Stimulated activated CD4-positive, alpha-beta T cell treated with anti-CD3 and anti-CD28 coated beads, Interleukin-1b, Interleukin-23, amount 100 ng/mL, for 4 hours (primary cell): ENCODE data around the gene PAPPA.

Source experiments
- DNase-seq, 2 donors: peaks; one replicate each; pipeline ENCODE4 v3.0.0-alpha.2; 2020; ENCODE audit warnings: low read depth in 2 of 2

PAPPA gene

DNA sequence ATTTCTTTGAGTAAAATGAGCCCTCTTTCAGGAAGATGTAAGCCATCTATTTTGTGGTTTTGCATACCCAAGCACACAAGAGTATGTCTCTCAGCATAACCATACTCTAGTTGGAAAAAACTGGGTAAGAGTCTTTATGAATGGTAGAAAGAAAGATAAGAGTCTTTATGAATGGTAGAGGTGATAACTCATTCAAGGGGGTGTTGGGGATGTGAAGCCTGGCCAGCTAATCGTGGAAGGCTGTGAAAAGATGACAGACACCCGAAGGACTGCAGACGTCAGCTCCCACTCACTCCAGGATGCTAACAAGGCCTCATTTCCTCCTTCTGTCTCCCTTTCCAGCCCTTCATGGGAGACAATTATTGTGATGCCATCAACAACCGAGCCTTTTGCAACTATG lies 228.5 kb downstream of the PAPPA start:
- DNase-seq: no peak

DNA sequence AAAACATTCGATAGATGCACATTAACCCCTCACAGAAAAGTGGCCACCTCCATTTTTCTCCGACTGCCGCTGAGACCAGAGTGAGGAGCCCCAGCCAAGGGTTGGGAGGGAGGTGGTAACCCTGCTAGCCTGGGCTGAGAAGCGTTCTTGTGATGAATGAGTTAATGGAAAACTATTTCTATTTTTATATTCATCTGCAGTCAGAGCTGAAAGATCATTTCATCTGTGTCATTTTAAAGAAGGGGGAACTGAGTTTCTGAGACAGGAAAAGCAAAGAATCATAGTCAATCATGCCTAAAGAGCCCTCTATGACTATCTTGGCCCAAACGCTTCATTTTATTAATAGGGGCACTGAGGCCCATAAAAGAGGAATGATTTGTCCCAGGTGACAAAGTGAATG lies 229.5 kb downstream of the PAPPA start:
- DNase-seq: no peak

DNA sequence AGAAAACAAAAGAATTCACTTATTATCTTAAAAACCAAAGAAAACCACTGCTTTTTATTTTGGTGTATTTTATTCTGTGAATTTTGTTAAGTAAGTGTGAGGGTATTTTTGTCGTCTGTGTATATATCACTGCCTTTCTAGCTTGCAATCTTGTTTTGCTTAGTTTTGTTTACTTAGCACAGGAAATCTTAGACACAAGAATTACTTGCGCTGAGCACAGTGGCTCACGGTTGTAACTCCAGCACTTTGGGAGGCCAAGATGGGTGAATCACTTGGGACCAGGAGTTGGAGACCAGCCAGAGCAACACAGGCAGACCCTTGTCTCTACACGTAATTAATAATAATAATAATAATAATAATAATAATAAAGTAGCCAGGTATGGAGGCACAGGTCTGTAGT lies 230.3 kb downstream of the PAPPA start:
- DNase-seq: no peak

DNA sequence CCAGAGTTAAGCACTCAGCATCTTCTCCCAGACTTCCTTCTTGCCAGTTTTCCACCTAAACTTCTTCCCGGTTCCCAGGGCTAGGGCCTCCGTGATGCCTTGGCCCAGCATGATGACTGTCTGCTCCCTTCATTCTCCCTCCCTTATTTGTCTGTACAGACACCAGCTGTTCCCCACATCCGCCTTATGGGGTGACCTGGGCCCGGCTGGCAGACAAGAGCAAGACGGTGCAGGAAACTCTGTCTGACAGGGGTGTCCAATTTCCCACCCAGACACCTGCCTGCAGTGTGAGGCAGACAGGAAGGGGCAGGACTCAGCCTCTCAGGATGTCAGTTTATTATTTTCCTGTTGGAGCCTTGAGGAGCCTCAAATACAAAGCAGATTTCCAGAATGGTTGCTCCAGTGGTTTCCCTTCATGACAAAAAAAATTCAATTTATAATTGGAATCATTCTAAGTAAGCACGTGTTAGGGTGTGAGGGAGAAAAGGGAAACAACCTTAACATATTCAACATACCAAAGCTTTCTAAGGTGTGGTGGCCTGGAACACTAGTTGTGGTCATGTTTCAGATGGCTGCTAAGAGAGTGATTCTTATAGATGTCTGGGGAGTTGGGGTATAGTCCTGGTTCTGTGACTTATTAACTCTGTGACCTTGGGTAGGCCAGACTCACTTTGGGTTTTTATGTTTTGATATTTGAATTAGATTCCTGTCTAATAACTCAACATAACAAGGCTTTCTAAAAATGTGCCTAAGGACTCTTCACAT lies 234.5 kb downstream of the PAPPA start:
- no peak for DNase-seq

DNA sequence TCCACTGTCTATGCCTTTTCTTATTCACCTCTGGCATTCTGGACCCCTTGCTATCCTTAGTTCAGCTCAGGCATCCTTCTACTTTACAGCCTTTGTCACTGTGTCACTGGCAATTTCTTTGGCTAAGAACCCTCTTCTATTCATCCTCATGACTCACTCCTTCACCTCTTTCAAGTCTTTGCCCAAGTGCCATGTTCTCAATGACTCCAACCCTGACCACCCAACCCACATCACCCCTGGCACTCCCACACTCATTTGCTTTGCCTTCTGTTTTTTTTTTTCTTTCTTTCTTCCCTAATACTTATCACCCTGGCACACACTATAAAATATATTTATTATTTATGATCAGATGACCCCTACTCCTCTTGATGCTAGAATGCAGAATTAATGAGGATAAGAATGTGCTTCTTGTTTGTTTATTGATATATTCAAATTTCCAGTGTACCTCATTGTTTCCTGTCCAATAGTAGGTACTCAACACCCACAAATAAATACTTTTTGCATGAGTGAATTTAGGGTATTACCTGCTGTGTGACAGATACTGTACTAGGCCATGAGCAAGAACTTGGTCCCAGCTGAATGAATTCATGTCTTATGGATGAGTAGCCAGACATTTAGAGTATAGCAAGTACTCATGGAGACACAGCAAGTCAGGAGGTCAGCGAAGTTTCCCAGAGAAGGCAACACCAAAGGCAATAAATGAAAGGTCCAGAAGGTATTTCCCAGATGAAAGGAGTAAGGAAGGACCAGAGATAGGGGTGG lies 236.1 kb downstream of the PAPPA start:
- DNase-seq: no peak

DNA sequence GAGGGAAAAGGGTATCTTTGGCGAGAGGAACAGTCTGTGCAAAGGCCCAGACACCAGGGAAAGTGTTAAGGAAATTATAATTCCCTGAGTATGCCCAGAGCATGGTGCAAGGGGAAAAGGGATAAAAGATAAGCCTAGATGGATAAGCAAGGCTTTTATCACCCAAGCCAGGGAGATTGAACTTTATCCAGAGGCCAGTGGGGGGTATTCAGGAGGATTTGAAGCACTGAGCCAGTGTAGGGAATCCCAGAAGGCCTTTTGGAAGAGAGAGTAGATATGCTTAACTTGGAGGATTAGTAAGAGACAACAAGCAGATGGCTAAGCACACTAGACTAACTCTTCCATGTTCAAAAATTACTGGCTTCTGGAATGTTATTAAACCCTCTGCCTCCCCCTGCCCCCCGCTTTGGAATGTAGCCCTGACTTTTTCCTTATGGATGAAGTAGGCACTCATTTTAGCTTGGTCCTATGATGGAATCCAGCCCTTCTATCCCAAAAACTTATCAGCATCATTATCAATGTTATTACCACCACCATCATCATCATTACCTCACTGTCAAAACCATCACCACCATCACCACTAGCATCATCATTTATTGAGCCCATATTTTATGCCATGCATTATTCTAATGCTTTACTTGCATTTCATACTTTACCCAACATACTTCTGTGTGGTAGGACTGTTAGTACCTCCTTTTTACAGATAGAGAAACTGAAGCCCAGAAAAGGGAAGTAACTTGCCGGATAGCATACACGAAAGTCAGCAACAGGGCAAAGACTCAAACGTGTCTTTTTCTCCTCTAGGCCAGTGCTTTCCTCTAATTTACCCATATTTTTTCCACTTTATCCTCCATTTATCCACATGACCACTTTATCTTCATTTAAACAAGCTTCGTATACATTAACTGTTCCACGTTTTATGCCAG lies 237.0 kb downstream of the PAPPA start:
- no peak for DNase-seq

DNA sequence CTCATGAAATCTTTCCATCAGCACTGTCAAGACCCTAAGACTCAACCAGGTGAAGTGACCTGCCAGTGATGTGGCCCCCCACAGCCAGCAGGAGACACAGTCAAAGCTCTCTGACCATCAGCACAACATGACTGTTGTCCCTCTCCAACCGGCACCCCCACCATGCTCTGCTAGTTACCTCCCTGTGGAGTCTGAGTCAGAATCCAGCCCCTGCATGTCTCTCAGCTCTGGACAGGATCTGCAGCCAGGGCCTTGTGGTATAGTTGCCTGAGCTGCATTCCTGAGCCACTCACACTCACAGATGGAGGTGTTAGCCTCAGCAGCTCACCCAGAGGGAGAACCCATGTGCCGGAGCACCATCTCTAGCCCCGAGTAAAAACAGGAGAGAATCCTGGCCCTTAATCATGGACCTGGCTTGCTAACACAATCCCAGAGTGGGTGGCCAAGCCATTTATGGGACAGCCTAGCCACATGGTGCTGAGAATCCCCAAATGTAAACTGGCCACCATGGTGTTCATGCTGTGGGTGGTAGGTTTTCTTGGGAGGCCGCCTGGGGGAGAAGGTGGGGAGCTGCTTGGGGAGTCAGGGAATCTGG lies 237.8 kb downstream of the PAPPA start:
- no peak for DNase-seq

DNA sequence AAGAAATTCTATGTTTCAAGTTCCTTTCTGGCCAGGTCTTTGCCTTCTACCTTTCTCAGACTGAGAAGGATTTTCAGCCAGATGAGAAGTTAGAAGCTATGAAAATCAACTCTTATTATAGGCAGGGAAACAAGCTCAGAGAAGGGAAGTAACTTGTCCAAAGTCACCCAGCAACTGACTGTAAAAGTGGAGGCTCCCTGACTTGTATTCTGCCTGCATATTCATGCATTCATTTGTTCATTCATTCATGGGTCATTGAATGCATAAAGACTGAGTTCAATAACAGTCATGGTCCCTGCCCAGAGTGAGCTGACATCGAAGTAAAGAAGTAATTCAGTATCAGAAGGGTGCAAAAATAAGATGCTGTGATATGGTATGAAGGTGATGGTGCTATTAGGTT lies 239.6 kb downstream of the PAPPA start:
- no peak for DNase-seq

DNA sequence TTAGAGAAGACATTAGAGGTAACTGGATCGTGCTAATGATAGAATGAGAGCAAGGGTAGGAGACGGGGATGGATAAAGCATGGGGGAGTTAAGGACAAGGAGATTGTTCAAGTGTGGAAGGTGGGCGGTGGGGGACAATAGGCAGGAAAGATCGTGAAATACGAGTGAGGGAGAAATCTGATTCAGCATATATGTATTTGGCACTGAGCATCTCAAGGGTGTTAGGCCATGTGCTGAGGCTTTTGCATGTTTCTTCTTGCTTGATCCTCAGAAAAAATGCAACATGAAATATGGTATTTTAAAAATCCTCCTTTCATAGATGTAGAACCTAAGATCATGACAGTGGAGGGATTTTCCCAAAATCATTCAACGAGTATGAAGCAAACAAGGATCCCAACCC lies 240.5 kb downstream of the PAPPA start:
- no peak for DNase-seq

DNA sequence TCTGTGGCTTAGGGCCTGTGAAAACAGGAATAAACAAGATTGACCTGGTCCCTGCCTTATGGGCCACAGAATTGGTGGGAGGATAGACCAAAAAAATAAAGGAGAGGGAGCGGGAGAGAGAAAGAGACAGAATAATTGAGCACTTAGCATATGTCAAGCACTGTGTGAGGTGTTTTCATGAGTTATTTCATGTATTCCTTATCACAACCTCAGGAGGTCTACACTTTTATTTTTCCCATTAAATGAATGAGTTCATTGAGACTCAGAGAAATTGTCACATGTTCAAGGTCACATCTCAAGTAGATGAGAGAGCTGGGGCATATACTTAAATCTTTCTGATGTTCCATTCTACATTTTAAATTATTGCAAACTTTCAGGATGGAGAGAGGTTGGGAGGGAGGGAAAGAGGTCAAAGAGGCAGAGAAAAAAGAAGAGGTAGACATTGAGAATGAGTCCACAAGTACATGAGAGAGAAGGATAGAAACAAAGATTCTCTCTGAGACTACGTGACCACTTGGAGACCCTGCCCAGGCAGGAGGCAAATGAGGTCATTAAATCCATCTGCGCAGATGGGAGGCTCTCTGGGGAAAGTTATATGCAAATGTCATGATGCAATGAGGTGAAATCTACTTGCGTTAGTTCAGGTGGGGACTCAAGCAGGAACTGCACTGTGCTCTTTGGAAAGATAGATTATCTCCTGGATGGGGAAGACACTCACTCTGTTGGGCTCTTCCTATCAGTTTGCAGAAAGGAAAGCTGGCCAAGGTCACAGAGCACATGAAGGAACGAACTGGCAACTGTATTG lies 241.5 kb downstream of the PAPPA start:
- no peak for DNase-seq

DNA sequence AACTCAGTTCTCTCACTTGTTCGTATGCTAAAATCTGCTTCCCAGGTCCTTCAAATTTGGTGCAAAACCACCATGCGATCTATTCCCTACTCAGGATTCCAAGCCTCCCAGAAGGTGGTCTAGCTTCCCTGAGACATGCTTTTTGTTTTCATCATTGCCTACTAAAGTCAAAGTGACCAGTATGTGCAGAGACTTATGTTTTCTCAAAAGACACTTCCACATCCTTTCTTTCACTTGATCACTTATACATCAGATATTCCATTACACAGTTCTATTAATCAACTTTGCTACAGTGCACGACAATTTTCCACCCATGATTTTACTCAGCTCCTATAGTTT lies 242.1 kb downstream of the PAPPA start:
- no peak for DNase-seq

DNA sequence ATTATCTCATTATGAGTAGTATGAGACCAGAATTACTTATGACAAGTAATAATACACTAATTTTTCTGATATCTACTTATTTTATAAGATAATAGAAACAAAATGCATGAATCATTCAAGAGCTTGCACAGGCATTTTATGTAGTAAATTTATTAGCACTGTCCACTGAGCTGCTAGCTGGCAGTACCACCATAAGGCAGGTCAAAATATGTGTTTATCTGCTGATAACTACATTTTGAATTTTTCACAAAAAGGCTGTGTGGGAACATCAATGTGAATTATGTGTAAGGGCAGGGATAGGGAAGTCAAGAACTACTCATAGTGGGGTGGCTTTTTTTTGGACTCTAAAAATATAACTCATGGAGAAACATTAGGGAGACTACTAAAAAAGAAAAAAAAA lies 249.6 kb downstream of the PAPPA start:
- DNase-seq: no peak

DNA sequence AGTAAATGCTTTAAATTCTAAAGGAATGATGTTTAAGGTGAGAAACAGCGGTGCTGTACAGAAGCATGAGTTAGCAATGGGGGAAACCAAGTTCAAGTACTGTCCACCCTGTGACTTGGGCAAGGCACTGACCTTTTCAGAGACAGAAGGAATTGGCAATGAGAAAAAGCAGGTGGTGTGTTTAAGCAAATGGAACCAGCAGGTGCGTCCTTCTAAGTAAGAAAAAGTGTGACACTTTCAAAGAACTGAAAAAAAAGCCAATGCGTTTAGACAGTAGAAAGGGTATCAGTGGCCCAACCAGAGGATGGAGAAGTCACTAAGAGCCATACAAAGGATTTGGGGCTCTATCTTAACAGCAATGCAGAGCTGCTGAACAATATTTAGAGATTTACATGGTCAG lies 250.6 kb downstream of the PAPPA start:
- DNase-seq: no peak

DNA sequence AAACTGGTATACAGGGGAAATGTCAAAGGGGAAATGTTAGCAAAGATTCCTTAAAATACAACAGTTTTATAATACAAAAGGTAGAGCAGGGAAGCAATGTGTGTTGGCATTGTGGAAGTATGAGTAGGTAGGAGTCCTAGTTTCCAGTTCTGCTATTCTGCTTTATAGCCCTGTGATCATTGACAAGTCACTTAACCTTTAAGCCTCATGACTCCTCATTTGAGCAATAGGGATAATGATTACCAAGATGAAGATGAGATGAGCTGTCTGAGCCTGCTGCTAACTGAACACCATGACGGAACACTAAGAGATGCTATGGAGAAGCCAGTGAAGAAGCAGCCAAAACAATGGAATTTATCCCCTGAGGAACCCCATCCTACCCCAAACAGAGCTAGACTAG lies 251.7 kb downstream of the PAPPA start:
- DNase-seq: no peak

DNA sequence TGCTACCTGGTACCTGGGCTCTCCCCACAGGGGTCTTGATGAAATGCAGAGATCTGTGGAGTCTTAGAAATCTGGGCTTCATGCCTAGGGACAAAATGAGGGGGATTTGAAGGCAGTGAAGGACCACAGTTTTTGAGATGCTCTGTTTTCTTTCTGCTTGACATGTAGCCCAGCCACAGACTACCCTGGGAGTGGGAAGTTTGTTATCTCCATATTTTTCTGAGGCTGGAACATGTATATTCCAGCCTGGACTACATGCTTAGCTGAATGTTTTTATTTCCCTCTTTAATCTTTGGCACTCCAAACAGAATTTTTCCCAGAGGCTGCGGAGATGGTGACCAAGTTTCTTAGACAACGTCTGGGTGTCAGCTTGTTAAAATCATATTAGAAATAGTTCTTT lies 252.9 kb downstream of the PAPPA start:
- no peak for DNase-seq

DNA sequence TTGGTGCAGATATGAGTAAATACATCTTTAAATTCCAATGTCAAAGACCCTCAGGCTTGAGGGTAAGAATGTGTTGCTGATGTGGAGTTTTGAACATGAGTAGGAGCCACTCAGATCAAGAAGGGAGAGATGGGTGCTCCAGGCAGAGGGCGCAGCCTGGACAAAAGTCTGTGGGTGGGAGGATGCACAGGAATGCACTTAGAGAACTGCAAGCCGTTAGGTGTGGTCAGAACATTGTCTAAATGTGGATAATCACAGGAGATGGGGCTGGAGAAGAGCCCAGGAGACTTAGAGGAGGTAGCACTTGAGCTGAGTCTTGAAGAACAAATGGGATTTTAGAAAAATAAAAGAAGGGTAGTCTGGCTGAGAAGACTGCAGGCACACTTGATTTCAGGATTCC lies 255.5 kb downstream of the PAPPA start:
- no peak for DNase-seq

DNA sequence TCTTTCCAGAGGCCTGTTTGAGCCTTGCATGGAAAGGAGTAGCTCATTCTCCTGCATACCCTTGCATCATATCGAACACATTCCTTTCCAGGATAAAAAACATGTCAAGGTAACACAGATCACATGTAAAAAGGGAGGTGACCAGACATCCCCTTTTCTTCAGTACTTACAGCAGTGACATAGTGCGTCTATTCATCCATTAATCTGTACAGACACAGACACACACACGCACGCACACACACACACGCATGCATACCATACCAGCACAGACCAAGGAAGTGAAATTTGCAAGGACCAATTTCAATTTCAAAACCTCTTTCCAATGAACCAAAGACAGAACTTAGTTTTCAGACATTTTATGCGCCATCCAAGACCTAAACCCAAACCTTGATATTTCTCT lies 256.0 kb downstream of the PAPPA start:
- no peak for DNase-seq

DNA sequence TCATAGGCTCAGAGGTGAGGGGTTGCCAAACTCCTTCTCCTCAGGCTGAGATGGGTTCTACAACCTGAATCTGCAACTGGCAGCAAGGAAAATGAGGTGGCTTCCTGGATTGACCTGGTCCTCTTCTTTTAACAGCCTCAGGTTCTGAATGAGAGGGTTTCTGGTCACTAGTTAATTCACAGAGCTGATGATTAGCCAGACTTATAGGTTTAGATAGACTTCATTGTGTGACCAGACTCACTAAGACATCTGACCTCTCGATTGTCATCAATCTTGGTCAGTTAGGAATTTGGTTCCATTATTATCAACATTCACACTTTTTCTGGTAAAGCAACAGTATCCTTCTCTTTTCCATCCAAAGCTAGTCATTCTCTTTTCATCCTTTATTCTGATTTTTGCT lies 257.9 kb downstream of the PAPPA start:
- no peak for DNase-seq

DNA sequence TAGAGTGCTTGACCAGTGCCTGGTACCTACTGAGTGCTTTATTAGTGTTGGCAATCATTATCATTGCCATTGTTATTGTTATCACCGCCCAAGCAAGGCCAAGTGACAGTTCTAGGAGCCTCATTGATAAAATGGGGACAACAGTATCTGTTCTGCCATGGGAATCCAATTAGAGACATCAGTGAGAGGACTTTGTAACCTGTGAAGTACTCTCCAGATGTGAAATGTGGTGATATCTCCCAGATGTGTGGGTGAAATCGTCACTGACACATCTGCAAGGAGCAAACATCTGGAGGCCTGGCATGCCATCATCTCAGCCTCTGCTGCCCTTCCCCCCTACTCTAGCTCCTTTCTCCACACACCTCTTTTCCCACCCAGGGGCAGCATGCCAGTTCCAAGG lies 260.8 kb downstream of the PAPPA start:
- DNase-seq: no peak

DNA sequence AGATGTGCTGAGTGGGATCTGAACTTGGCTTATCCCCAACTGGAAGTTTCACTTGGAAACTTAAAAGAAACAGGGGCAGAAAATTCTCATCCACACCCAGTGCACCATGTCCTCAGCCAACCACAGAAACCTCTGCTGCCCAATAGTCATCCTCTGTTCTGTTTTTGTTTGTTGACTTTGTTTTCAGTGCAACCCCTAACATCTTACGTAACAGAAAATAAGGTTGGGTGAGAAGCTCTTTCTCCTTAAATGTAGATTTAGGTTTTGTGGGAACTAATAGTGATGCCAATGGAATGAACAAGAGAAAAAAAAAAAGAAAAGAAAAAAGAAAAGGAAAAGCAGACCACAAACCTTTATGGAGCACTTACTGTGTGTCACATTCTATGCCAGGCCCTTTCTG lies 262.8 kb downstream of the PAPPA start:
- DNase-seq: no peak

DNA sequence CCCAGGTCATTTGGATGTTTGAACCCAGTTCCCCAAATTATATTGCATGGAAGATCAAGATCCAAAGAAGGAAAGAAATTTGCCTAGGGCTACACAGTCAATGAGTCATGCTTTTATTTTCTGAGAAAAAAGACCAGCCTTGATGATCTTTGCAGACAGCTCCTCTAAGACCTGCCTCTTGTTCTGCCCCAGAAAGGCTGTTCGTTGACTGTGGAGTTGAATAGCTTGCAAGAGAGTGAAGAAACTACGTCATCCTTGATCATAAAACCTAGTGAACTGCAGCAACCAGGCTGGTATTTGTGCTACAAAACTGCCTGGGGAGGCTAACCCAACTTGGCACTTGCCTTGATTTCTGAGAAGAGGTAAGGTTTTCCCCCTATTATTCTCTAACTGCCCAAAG lies 263.9 kb downstream of the PAPPA start:
- DNase-seq: no peak
